ENCODE data around the gene DCXR.

- TF ChIP-seq CTCF (IDR thresholded peaks at IDR 0.05; ENCODE audit: low read length) = no peak
- TF ChIP-seq EZH2 (IDR thresholded peaks at IDR 0.05; ENCODE audit: borderline replicate concordance, low read length) = no peak
These were observed 6.1 kb downstream of the DCXR start, which contains the start of gene RAC3 for GRCh38 chr17:82031303-82031884.

Measured in OCI-LY1 (cell line).